GM21367 (cell line): ENCODE measurements around the gene DNMBP.
A peak's percentile ranks its signal among the peaks of the same experiment; 100 is the strongest.
"Not testable (repeated sequence)": the region's sequence is repeated elsewhere in the genome, so short reads cannot be mapped to it uniquely, and the experiment has no call there.

Source experiments
- ATAC-seq: cut with Tn5 transposase; IDR thresholded peaks from one replicate; pipeline ENCODE4 v1.9.1; 2021; ENCODE audit not compliant: unreplicated experiment

Gene DNMBP

GRCh38 chr10:99867250-99867649 lies 142.5 kb downstream of the DNMBP start:
- ATAC-seq, result not testable (repeated sequence)

- not testable (repeated sequence) for ATAC-seq
Measured at GRCh38 chr10:99863535-99864240, 146.1 kb downstream of the DNMBP start.

GRCh38 chr10:99860466-99860865 lies 149.3 kb downstream of the DNMBP start:
- ATAC-seq, result no peak

- no peak for ATAC-seq
Measured at GRCh38 chr10:99859585-99859984, 150.2 kb downstream of the DNMBP start.

- ATAC-seq, result no peak
Measured at GRCh38 chr10:99858849-99859248, 150.9 kb downstream of the DNMBP start.

GRCh38 chr10:99855479-99856071 lies 154.2 kb downstream of the DNMBP start:
- ATAC-seq, result no peak

- no peak for ATAC-seq
Measured at GRCh38 chr10:99854860-99855259, 154.9 kb downstream of the DNMBP start.

GRCh38 chr10:99853655-99854054 lies 156.1 kb downstream of the DNMBP start:
- ATAC-seq, result no peak

- no peak for ATAC-seq
Measured at GRCh38 chr10:99852481-99853213, 157.1 kb downstream of the DNMBP start.

GRCh38 chr10:99851825-99852224 lies 157.9 kb downstream of the DNMBP start:
- no peak for ATAC-seq

- ATAC-seq, result no peak
Measured at GRCh38 chr10:99850767-99851340, 158.9 kb downstream of the DNMBP start.

- no peak for ATAC-seq
Measured at GRCh38 chr10:99850021-99850766, 159.6 kb downstream of the DNMBP start.

GRCh38 chr10:99849536-99849935 lies 160.2 kb downstream of the DNMBP start:
- no peak for ATAC-seq

GRCh38 chr10:99849057-99849456 lies 160.7 kb downstream of the DNMBP start:
- no peak for ATAC-seq

GRCh38 chr10:99845837-99846382 lies 163.8 kb downstream of the DNMBP start:
- peak; percentile 65 for ATAC-seq

- ATAC-seq, result no peak
Measured at GRCh38 chr10:99844433-99844955, 165.3 kb downstream of the DNMBP start.

- no peak for ATAC-seq
Measured at GRCh38 chr10:99843310-99843709, 166.4 kb downstream of the DNMBP start.

- no peak for ATAC-seq
Measured at GRCh38 chr10:99841746-99842145, 168.0 kb downstream of the DNMBP start.

- ATAC-seq, result not testable (repeated sequence)
Measured at GRCh38 chr10:99840859-99841258, 168.9 kb downstream of the DNMBP start.

- no peak for ATAC-seq
Measured at GRCh38 chr10:99836711-99837110, 173.0 kb downstream of the DNMBP start.
